GM10266 (cell line): ENCODE measurements around the gene CDKL5.

Experiments
- DNase-seq: peaks from one replicate; pipeline ENCODE4 v3.0.0; 2012; ENCODE audit errors: extremely low spot score
- TF ChIP-seq, protein P1 (sequence below): IDR thresholded peaks from 2 replicates; pipeline ENCODE4 v1.5.1; 2012; ENCODE audit warnings: mild to moderate bottlenecking, low read depth; ENCODE audit not compliant: control insufficient read depth, insufficient read depth; ENCODE audit errors: missing control alignments

Gene CDKL5

DNA sequence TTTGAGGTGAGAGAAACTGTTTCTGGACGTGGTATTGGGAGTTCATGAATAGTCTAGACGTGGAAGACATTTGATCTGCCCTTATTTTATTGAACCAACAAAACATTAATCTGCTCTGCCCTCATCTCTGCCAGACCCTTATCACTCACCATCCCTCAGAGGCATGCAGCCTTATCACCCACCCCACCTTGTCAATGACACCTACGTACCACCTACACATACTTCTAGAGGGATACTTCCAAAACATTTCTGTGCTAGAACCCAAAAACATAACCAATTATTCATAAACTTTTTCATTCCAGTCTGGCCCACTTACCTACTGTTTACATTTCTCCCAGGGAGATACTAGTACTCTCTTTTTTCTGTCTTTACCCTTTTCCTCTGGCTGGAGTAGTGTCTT is 141.3 kb downstream of the CDKL5 start:
- no peak for DNase-seq
- TF ChIP-seq, protein P1, sequence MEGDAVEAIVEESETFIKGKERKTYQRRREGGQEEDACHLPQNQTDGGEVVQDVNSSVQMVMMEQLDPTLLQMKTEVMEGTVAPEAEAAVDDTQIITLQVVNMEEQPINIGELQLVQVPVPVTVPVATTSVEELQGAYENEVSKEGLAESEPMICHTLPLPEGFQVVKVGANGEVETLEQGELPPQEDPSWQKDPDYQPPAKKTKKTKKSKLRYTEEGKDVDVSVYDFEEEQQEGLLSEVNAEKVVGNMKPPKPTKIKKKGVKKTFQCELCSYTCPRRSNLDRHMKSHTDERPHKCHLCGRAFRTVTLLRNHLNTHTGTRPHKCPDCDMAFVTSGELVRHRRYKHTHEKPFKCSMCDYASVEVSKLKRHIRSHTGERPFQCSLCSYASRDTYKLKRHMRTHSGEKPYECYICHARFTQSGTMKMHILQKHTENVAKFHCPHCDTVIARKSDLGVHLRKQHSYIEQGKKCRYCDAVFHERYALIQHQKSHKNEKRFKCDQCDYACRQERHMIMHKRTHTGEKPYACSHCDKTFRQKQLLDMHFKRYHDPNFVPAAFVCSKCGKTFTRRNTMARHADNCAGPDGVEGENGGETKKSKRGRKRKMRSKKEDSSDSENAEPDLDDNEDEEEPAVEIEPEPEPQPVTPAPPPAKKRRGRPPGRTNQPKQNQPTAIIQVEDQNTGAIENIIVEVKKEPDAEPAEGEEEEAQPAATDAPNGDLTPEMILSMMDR = no peak

DNA sequence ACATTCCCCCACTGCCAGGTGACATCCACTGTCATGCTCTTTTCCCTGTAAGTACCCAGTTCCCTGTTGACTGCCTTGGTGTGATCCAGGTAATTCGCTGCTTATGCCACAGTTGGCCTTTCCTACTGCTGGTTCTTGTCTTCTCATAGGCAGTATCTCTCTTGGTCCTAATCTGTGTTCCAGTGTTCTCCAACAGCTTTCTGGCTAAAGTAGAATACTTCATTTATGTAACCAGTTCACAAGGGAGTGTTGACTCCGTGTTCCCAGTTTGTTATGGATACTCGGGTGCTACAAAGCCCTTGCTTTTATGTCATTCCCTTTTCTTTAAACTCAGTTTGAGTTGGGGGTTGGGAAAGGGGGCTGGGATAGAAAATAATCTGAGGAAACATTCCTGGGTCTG is 148.1 kb downstream of the CDKL5 start:
- DNase-seq = no peak
- TF ChIP-seq, protein P1 = no peak

DNA sequence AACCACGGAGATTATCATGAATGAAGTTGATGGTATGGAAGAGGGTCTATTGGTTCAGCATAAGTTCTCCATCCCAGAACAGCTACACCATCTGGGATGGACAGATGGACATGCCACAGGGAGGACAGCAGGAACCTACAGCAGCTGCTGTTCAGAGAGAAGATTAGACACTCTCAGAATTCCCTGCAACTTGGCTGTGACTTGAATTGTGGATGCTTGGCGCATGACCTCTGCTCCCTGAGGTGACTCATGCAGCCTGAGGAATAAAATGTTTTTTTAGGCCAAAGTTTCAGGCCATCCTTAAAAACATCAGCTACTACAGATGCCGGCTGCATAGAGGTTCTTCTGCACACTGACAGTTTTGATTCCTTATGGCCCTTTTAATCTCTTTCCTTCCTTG is 149.2 kb downstream of the CDKL5 start:
- no peak for DNase-seq
- TF ChIP-seq, protein P1 = no peak

DNA sequence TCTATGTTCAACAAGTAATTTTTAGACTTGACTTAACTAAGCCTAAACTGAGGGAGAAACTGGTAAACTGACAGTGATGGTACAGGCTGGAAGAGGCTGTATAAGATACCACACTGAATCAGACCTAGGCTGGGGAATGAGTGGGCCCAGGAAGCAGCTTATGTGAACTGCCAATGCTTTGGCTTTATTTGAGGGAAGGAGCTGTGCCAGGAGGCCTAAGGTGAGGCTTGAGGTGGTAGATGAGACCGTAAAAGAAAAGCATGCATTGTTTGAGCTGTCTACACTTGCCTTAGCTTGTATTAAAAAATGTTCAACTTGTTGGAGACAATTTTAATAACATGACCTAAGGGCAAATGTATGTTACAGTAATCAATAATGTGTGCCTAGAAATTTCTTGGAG is 150.3 kb downstream of the CDKL5 start:
- DNase-seq = no peak
- TF ChIP-seq, protein P1 = no peak

DNA sequence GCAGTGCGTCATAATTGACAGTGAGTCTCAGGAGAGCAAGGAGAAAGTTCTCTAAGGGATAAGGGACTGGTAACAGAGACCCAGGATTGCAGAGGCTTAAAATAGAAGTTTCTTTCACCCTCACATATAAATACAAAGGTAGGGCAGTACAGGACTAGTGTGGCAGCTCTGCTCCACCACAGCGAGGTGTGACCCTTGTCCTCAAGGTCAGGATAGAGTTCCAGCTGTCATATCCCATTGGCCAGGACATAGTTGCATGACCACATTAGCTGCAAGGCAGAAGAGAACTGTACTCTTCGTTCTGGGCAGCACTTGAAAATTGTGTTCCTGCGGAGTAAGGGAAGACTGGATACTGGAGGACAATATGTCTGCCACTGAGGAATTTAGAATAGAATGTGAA is 152.0 kb downstream of the CDKL5 start:
- DNase-seq = no peak

DNA sequence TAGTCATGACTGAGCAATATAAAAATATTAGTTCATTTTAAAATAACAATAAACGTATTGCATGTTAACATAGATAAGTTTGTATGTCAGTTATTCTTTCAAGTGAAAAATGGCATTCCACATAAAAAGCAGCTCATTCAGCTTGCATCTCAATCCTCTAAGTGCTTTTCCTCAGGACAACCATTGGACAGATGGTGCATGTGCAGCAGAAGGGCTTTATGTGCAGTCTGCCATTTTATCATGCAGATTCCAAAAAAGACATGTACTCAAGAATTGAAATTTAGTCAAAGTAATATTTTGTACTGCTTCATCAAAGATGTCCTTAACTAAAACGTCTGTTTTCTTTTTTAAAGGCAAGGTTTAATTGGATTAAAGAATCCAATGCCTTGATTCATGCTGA is 153.1 kb downstream of the CDKL5 start:
- TF ChIP-seq, protein P1 = no peak
- no peak for DNase-seq

More for the DNA sequence above, 152.0 kb downstream of the CDKL5 start:
- TF ChIP-seq, protein P1 = no peak

DNA sequence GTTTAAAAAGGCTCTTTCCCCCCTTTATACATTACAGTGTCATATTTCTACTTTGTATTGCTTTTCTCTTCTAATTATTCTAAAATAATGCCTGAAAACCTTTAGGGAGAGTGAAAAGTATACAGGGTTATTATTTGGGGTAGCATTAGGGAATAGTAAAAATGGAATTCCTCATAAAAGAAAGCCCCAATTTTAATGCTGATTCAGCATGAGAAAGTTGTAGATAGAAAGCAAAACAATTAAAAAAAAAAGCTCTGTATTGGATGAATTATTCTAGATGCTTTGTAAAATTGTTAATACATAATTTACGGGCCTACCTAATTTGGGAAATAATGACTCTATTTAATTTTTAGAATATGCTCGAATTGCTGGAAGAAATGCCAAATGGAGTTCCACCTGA is 154.1 kb downstream of the CDKL5 start:
- DNase-seq = no peak
- TF ChIP-seq, protein P1 = no peak
